C1 segment of cervical spinal cord (tissue), 14 donors: Measurements from ENCODE around the gene ADH6.
"Not testable (repeated sequence)": the region's sequence is repeated elsewhere in the genome, so short reads cannot be mapped to it uniquely, and the experiment has no call there.

ENCODE experiments used
- DNase-seq, 14 donors: peaks; one replicate each; lab custom pipeline; 2025; lab: John Stamatoyannopoulos, UW

Gene ADH6

DNA sequence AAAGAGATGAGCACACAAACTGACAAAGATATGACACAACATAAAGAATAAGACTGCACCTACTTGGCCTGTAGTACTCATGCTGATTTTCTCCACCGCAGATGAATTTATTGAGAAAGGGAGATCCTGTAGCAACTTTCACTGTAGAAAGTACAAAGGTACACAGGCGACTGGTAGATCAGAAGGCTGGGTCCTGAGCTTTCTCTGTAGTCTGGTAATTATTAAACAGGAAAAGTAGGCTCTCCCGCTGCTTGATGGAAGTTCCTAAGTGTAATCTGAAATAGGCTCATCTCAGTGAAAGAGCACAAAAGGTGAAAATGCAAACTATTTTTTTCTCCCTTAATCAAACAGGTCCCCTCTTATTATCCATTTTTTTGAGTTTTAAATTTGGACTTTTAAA is at the start of gene ADH6:
Gene ADH6 (minus strand): TSS at position 175 of the 400 bp plus-strand sequence. CDS start 94 bp downstream, at position 81.
- no peak for DNase-seq

DNA sequence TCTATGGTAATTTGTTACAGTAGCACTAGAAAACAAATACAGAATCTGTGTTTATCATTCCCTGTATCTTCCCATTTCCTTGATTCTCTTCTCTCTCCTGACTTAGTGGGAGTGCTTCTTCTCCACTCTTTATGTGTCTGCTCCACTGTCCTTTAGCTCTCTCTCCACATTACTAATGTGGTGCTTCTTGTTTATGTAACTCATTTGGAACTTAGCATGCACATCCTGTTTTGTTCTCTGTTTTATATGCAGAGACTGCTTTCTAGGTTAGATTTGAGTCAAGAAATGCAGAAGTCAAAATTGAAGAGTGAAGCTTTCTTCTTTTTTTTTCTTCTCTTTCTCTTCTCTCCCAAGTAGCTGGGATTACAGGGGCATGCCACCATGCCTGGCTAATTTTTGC is 45.9 kb upstream of the ADH6 start:
- no peak for DNase-seq

DNA sequence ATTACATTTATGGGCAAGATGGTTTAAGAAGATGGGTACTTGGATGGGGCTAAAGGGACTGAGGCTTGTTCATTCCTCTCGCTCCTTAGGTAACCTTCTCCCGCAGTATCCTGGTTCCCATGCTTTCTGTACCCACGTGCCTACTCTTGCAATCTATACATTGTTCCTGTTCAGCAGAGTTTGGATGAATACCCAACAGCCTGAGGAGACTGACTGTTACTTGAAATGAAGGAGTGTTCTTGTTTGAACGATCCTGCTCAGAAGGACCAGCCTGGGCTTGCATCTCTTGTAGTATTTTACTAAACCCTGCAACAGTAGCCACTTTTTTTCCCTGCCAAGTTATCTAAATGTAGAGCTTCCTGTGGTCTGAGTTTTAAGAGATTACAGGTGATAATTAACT is 33.7 kb upstream of the ADH6 start:
- DNase-seq = no peak

DNA sequence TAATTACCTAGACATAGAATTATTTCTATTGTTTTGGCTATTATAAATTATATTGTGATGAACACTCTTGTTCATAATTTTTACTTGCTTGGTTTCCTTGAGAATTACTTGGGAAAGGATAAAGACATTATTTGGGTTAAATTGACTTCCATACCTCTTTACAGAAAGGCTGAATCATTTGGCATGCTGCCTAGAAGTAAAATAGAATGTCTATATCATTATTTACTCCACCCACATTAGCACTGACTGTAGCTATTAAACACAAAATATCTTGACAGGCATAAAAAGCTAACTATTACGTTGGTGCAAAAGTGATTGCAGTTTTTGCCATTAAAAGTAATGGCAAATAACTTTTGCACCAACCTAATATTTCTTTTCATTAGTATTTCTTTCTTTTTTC is 29.7 kb upstream of the ADH6 start:
- no peak for DNase-seq

DNA sequence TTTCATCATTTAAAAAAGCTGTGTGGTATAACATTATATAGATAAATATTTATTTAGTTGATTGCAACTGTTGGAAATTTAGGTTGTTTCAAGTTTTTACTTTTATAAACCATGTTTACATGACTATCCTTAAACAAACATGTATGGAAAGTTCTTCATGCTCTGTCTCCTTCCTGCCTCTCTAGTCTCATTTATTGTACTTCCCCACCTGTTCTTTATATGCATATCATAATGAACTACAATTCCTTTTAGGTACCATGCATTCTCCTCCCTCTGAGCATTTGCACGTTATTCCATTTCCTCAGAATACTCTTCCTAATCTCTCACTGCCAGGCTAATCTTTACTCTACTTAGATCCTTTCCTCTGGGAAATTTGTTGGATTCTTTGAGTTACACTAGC is 16.9 kb upstream of the ADH6 start:
- DNase-seq = no peak

DNA sequence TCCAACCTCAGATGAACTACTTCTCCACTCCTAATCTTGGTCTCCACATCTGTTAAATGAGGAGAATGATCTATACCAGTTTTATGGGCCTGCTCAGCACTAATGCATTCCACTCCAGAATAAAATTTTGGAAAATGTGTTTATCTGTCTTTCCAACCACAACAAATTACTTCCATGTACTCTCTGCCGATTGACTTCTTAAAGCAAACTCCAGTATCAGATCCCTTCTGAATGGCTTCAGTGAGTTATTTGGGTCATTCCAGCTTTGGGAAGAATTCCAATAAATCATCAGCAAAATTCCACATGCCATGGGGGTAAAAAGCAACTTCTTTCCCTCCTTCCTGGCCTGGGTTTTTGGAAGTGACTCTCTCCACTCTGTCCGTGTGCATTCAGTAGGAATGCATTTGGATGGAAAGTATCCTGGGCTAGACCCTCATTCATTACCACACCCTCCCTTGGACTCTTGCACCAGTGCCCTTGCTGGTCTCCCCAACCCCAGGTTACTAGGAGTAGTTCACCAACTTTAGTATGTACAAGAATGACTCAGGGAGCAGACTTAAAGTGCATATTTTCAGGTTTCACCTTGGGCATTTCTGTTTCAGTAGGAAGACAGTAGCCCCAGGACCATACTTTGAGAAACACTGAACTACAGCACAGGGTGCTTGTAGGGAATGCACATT is 15.4 kb upstream of the ADH6 start:
- DNase-seq = no peak

DNA sequence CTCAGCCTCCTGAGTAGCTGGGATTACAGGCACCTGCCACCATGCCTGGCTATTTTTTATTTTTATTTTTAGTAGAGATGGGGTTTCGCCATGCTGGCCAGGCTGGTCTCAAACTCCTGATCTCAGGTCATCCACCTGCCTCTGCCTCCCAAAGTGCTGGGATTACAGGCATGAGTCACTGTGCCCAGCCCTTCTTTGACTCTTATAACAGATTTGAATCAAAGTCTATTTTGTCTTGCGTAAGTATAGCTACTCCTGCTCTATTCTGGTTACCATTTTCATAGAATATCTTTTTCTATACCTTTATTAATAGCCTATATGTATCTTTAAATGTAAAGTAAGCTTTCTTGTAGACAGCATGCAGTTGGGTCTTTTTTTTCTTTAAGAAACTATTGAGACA is 14.4 kb upstream of the ADH6 start:
- not testable (repeated sequence) for DNase-seq

DNA sequence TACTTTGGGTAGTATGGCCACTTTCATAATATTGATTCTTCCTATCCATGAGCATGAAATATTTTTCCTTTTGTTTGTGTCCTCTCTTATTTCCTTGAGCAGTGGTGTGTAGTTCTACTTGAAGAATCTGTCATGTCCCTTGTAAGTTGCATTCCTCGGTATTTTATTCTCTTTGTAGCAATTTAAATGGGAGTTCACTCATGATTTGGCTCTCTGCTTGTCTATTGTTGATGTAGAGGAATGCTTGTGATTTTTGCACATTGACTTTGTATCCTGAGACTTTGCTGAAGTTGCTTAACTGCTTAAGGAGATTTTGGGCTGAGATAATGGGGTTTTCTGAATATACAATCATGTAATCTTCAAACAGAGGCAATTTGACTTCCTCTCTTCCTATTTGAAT is 9.7 kb upstream of the ADH6 start:
- not testable (repeated sequence) for DNase-seq

DNA sequence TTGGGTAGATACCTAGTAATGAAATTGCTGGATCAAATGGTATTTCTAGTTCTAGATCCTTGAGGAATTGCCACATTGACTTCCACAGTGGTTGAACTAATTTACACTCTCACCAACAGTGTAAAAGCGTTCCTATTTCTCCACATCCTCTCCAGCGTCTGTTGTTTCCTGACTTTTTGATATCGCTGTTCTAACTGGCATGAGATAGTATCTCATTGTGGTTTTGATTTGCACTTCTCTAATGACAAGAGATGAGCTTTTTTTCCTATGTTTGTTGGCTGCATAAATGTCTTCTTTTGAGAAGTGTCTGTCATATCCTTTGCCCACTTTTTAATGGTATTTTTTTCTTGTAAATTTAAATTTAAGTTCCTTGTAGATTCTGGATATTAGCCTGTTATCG is 8.6 kb upstream of the ADH6 start:
- not testable (repeated sequence) for DNase-seq

DNA sequence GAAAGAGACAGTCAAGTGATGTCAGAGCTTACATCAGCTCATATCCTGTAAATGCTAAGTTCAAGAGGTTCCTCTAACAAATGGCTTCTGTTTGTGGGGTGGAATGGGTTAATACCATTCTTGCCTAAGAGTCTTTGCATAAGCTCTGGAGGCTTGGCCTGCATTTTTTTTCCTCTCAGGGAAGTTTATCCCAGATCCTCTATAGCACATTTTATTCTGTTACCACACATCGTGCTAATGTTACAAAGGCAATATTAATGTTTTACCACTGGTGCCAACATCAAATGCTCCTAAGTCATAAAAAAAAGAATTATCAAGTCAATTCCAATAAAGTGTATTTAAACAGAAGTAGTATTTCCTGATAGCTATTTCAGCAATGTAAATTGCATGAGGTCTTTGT is 2.9 kb upstream of the ADH6 start:
- no peak for DNase-seq

DNA sequence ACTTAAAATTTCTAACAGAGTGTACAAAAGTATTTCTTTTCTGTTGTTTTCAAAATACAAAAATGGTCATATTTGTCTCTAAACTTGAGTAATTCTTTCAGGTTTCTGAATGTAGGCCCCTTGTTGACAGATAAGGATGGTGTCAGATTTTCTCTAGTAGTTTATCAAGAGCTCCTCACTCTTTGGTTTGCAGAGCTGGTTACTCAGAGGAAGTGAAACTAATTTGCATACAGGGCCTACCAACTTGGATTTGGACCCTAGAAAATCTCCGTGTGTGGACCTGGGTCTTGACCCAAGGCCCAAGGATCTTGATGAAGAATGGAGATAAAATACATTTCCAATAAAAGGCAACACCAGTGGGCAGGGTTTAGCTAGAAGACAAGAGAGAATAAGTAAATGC is 433 bp upstream of the ADH6 start:
- DNase-seq = no peak

DNA sequence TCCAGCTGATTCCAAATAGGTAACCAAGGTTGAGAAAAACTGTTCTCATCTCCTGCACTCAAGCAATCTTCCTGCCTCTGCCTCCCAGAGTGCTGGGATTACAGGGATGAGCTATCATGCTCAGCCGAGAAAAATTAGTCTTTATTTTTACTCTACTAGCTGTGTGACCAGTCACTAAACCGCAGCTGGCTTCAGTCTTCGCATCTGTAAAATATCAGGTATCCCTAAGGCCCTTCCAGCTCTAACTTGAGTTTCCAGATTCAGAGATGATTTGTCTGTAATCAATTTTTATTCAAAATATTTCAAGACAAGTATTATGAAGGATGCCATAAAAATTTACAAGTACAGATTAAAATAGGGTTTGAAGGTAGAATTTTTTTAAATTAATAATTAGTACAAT is 3.5 kb downstream of the ADH6 start:
- no peak for DNase-seq

DNA sequence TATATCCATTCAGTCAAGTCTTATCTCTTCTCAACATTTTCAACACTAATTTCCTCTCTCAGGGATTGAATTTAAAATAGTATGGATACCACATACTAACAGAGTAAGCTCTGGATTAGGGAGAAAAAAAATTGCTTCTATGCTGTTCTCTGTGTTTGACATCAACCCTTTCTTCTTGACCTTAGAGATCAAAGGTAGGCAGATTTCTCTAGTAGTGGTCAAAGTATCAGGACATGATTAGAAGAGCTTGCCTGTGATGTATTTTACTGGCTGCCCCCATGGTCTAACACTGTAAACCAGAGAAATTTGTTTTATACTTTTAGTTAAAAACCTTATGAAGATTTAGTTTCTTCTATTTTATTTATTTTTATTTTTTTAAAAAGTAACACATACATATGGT is 8.3 kb downstream of the ADH6 start:
- no peak for DNase-seq

DNA sequence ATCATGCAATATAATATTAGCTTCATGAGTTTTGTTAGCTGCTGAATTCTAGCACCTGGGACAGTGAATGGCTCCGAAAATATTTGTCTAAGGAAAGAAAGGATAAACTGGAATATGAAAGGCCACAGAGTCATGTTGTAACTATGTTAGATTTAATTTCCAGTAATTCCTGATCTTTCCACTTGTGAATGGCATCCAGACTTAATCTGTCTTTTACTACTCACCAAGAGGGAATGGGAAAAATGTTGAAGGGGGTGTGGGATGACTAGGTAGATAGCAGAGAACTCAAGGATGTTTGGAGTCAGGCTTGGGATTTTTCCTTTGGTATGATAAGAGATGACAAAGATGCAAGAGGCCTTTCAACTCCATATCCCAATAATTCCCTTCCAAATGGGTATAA is 9.4 kb downstream of the ADH6 start:
- DNase-seq = no peak

DNA sequence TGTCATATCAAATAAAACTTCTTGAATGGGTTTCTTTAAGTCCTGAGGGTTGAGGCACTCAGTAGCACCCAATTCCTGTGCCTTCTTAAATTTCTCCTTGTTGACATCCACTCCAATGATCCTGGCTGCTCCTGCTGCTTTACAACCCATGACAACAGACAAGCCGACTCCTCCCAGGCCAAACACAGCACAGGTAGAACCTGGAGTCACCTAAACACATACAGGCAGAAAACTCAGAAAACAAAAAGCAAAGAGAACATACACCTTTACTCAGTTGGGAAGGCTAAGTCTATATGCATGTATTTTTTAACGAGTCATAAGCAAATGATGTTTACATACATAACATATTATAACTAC is 10.3 kb downstream of the ADH6 start:
- no peak for DNase-seq

DNA sequence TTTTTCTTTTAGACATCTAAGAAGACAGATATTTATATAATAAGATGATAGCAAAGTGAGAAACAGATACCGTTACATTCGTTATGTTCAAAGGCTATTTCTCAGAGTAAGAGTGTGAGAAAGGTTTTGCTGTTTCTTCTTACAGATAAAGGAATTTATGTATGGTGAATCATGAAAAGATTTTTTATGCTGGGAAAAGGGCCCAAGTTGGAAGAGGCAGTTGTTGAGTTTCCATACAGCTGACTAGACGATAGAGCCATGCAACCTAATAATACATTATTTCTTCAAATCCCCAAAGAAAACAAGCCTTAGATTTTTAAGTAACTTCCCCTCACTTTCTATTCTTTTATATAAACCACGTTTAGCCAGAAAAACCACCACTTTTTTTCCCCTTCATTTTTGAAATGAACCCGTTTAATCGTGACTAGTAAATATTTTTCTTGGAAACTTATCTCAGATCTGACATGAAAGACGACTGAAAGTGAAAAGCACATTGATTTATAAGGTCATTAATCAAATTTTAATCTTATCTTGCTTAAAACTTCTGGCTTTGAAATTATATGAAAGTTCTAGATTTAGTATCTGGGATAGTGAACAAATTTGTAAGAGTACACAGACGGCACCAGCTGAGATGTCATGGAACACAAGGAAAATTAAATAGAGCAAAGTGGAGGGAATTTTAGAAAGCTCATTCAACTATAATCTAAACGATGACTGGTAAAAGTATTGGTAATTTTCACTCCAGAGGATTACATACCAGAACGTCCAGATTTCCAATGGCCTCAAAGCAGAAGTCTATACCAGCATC is 10.9 kb downstream of the ADH6 start:
- DNase-seq = no peak

DNA sequence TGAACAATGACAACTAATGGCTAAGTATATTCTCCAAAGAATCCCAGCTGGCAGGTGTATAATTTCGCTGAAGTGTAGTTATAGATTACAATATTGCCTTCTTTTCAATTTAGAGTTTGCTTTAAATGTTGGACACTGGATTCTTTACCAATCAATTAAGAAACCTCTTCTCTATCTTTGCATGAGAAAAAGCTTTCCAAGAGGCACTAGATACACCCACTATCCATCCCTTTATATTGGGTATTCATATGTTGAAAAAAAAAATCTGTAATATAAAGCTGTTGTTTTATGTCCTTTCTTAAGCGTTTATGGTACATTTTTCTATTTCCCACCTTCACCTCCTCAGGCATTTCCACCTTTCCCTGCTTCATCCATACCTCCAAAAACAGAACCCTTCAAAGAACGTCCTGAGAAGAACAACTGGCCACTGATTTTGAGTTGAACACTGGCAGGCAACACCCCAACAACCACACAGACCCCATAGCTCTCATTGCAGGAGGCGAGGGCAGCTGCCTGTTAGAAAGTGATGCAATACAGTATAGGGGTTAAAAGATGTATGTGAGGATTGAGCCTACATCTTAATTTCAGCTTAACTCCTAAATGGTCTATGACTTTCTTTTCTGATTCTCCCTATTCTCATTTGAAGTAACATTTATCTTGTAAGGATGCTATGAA is 11.8 kb downstream of the ADH6 start:
- no peak for DNase-seq

DNA sequence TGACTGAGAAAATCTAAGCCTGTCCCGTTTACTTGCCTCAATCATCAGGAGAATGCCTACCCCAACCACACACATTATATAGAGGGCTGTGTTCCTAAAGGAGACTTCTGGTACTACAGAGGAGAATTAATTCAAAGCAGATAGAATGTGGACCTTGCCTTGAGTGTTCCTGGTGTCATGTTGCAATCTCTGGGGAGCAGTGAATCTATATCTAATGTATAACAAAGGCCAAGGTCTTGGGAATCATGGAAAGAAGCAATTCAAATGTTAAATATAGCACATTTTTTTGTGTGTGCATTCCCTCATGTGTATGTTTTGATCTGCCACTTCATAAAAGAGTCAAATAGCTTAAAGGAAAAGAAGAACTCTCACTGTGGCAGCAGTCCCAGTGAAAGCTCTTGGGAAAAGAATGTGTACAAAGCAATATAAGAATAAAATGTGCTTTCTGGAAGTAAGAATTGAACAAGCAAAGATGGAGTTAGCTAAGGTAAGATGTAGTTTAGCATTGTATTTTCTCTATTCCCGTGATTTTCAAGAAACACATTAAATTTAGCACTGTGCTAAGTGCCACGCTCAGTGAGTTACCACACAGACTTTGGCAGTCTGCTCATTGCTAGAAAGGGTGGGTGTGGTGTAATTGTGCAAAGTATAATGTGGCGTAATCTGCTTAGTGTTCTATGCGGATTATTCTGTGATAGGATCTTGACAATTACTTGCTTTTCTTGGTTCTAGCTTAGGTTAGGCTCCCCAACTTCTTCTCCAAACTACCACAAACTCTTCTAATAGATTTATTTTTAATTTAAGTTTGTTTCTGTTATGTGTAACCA is 13.7 kb downstream of the ADH6 start:
- DNase-seq = no peak

DNA sequence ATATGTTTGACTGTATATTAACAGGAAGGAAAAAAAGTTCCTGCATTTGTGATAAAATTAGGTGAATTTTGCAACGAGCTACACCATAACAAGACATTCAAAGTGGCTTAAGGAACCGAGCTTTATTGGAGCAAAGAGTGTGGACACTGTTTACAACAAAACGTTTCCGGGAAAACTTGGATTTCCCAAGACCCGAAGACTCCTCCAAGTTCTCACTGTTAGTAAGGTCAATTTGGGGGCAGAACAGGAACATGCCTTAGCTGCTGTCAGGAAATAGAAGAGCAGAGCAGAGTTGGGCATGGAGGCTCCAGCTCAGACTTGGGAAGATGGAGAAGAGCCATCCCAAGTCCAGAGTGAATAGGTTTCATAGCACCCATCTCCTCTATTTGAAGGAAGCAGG is 16.5 kb downstream of the ADH6 start:
- no peak for DNase-seq

DNA sequence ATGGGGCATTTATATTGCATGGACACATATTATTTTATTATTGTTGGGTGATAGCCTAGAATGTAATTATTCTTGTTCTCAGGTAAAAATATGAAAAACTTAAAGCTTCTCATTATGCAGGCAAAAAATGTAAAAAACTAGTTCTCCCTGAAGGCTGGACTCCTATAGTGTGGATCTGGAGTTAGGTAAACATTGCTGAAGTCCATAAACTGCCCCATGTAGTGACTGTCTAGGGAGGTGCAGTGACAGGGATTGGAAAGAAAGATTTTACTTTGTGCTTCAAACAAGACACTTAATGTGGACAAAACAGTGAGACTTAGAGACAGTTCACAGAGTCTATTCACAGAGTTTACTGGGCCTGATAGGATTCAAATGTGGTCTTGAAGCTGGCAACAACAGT is 17.0 kb downstream of the ADH6 start:
- DNase-seq = no peak

DNA sequence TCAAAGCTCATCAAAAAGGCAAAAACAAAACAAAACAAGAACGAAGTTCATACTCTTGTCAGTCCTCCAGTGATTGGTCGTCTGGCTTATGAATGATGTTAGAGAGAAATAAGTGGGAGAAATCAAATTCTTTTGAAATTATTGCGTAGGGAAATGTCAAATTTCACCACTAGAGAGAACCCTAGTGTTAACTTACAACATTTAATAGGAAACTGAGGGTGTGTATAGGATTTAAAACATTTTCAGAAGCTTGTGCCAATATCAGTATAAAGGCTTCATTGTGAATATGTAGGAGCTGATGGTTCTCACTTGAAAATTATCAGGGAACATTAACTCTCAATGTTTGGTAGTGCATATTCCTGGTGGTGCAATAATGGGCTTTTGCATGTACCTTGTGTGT is 17.4 kb downstream of the ADH6 start:
- DNase-seq = no peak

DNA sequence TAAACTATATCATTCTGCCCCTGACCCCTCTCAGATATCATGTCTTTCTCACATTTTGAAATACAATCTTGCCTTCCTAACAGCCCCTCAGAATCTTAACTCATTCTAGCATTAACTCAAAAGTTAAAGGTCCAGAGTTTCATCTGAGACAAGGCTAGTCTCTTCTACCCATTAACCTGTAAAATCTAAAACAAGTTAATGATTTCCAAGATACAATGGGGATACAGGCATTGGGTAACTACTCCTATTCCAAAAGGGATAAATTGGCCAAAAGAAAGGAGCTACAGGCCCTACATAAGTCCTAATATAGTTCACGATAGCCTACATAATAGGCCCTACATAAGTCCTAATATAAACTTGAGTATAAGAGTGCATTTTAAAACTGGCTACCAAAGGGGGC is 18.9 kb downstream of the ADH6 start:
- DNase-seq = no peak
